Stimulated activated CD4-positive, alpha-beta T cell treated with anti-CD3 and anti-CD28 coated beads, Interleukin-2, amount 100 ng/mL, for 24 hours (primary cell): ENCODE results near the gene MBLAC2.
A peak's percentile ranks its signal among the peaks of the same experiment; 100 is the strongest.

Experiments
- DNase-seq, 2 donors: peaks; one replicate each; pipeline ENCODE4 v3.0.0-alpha.2; 2020

The MBLAC2 gene

DNA sequence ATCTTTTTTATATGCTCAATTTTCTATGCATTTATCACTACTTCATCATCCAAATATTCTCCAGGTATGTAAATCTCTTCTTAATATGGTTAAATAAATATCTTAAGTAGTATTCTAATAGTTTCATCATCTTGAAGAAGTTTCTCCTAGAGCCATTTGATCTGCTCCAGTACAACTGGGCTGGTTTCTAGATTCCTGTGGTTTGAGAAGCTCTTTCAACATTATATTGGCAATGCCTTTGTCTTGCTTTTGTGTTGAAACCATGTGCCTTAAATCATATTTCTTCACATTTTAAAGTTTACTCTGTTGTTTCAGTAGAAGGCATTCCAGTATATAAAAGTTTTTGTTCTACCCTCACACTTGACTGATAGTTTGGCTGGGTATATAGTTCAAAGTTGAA is 27.6 kb downstream of the MBLAC2 start:
- no peak for DNase-seq

DNA sequence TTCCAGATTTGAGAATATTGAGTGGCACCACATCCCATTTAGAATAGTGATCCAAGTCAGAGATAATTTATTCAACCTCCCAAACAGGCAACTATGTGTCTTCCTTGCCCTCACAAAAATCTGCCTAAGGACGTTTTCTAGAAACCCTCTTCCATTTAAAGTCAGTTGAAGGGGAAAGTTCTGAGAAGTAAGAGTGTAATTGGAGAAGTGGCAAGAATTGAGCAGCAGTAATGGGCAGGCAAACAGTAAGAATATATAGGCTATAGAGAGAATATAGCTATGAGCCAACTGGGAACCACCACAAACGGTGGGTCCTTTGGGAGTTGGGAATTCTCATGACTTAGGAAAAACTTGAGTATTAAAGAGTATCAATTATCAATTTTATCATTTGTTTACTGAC is 33.9 kb downstream of the MBLAC2 start:
- DNase-seq: no peak

DNA sequence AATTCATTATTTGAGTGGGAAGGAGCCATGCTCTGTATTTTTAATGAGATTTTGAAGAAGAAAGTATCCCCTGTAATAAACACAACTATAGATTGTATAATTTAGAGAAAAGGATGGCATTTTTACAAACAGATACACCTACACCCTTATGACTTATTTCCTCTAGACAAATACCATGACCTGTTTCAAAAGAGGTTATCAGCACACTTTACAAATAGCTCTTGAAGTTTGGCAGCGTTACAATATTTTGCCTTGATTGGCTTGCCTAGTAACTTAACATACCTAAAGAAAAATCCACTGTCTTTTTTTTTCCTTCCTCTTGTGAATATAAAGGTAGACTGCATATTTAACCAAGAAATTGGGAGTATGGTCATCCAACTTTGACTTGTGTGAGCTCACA is 36.5 kb downstream of the MBLAC2 start:
- DNase-seq: no peak

DNA sequence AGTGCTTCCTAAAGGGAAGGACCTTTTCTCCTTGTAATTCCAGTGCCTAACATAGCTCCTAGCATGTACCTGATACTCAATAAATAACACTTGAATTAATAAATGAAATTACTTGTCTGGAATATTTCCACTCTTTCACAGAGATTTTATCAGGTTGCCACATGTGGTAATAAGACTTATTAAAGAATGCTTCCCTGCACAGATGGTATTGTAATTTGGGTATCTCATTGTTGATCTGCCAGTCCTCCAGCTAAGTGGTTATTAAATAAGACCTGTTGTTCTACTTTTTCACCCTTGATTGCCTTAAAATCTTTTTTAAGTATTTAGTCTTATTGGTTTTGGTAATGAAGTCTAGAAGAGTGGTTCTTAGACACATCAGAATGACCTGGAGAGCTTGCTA is 36.9 kb downstream of the MBLAC2 start:
- no peak for DNase-seq

DNA sequence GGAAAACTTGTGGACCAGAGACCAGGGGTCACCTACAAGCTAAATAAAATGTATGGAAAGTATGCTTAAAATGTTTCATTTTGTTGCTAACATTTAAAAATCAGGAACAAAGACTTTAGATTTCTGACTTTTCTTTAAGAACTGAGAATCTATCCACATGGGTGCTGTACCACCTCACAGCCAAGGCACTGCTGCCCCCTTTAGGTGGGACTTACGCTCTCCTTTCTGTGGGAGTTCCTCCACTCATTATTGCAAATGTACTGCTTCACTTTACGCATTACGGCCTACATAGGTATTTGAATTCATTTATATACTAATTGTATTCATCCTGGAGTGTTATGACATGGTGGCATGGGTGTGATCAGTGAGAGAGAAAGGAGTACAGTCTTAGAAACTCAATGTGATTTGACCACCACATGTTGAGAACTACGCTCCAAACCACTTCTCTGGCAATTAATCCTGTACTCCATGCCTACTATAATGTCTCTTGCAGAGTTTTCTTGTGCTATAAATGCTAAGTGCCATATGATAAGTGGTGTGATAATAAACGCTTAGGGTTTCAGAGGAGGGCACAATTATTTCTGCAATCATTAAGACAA is 40.4 kb downstream of the MBLAC2 start:
- peak; percentile 46 to 51 for DNase-seq

DNA sequence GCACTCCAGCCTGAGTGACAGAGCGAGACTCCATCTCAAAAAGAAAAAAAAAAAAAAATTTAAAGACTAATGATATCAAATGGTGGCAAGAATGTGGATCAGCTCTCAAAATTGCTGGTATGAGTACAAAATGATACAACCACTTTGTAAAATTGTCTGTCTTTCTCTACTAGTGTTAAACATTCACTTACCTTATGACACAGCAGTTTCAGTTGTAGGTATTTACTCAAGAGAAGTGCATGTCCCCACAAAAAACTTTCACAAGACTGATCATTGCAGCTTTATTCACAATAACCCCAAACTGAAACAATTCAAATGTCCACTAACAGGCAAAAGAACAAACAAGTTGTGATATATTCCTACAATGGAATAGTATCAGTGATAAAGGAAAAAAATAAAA is 50.3 kb downstream of the MBLAC2 start:
- DNase-seq: no peak

DNA sequence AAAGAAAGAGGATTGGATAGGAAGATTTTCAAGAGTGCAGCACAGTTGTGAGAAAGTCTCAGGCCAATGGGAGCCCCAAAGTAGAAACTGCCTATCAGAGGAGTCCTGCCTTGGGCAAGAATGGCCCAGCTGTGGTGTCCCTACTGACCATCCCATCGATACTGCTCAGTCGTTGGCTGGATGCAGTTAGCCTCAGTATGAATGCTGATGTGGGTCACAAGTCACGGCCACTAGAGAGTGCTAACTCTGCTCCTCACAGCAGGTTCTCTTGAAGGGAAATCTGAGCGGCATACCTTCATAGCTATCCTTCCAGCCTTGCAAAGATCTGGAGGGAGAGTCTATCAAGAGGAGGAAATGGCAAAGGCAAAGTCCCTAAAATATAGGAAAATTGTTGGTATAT is 53.4 kb downstream of the MBLAC2 start:
- no peak for DNase-seq

DNA sequence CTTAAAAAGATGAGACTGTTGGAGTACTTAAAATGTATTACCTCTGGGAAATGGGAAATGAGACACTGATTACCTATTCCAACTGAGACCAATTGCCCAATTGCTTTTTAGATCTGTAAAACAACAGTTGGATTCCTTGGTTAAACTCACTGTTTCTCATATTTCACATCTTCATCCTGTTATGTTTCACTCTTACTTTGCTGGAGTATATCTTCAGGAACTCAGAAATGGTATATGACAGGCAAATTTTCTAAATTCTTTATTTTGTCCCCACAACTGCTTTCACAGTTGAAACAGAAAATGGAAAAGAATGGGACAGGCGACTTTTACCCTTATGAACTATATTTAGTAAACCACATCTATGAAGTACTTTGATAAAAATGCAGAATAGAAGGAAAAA is 56.4 kb downstream of the MBLAC2 start:
- DNase-seq: no peak

DNA sequence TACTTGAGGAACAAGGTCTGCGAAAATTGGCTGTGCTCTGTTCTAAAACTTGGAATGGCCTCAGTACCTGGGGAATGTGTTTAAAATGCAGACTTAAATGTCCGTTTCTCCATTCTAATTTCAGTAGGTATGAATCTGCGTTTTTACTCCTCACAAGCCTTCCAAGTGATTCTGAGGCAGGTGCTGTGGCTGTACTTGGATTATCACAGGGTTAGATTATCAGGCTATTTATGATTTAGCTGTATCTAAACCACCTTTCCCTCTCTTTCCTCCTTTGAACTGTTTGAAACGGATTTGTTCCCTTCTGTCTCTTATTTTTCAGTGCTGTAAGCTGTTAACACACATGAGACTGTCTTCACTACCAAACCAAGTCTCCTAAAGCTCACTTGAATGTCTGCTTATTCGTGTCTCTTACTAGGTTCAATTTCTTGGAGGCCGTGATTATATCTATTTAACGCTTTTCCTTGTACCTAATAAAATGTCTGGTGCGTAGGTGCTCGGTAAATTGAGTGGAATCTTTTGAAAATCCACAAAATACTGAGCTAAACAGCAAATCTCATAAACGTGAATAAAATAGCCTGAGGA is 64.3 kb downstream of the MBLAC2 start:
- DNase-seq: no peak

DNA sequence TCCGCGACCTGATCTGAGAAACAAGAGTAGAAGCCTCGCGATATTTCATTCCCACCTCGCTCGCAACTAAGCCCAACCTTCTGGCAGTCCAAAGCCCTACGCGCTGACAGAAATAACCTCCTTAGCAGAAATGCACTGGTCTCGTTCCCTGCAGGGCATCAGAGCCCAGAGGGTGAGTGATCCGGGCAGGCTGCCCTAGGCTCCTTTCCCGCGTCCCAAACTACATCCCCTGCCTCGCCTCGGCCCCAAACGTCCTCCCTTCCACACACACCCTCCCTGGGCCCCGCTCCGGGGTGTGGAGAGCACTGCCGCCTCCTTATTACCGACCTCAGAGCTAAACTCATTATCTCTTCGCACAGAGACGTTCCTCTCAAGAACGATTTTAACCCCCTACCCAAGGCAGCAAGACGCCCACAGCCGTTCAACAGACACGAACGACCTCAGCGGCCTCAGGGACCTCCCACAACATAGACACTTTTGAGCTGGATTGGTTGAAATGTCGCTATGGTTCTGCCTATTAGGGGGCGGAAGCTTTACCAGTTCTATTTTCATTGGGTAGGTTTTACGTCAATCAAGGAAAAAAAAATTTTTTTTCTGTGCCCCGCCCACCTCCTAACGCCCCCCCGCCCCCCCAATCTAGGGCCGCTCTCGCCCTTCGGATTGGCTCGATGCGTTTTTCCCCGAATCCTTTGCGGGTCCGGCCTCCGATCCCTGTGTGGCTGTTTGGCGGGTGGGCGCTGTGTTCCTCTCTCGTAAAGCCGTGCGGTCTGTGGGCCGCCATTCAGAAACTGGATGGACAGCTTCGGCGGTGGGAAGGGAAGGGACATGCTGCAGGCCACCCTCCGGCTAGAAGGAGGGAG is 65.0 kb downstream of the MBLAC2 start, which contains the start of gene CETN3:
TSS of gene CETN3 (minus strand) at position 439 of the 860 bp plus-strand sequence. CDS start at position 344, 95 bp downstream.
- peak; percentile 86 to 89 for DNase-seq

DNA sequence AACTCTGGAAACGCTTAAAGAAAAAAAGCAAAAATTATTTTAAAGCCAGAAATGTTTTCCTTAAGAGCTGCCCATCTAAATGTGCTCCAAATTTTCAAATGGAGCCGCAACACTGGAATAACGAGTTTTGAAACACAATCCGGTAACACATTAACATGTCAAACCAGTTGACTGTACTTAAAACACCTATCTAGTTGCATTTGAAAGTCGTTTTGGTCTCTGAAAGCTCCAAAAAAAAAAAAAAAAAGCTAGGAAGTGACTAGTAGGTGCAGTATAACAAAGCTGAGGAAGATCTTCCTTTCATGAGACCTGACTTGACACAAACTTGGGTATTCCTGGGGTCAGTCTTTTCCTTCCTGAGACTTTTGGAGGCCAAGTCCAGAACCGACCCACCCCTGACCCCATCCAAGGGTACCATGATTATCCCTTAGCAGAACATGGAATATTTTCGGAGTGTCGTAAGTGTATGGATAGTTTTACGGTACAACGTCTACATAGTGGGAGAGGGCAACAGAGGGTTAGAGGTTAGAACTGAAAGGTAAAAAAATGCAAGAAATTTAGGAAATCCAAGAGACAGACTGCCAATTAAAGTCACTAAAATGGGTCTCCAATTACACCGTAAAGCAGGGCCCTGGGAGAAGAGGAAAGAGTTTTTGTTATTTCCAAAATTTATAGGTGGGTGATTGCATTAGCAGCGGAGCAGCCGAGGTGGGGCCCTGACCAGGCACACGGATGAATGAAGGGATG is 65.8 kb downstream of the MBLAC2 start:
- no peak for DNase-seq
